ENCODE data around the gene CDK2. TPM values are rescaled to one million over a fixed set of nuclear protein-coding genes. Genes with fewer than 3 reads are reported as not detected.
"Not testable (repeated sequence)": the region's sequence is repeated elsewhere in the genome, so short reads cannot be mapped to it uniquely, and the experiment has no call there.

The CDK2 gene
- total RNA-seq, 2 donors from 2014 or later: 20.9 to 48.9 TPM

- TF ChIP-seq, protein P1, sequence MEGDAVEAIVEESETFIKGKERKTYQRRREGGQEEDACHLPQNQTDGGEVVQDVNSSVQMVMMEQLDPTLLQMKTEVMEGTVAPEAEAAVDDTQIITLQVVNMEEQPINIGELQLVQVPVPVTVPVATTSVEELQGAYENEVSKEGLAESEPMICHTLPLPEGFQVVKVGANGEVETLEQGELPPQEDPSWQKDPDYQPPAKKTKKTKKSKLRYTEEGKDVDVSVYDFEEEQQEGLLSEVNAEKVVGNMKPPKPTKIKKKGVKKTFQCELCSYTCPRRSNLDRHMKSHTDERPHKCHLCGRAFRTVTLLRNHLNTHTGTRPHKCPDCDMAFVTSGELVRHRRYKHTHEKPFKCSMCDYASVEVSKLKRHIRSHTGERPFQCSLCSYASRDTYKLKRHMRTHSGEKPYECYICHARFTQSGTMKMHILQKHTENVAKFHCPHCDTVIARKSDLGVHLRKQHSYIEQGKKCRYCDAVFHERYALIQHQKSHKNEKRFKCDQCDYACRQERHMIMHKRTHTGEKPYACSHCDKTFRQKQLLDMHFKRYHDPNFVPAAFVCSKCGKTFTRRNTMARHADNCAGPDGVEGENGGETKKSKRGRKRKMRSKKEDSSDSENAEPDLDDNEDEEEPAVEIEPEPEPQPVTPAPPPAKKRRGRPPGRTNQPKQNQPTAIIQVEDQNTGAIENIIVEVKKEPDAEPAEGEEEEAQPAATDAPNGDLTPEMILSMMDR (IDR thresholded peaks at IDR 0.05): no peak
- no peaks in the 10 kb centered on the region for H3K9me3 ChIP-seq
- H3K9ac ChIP-seq (ENCODE audit: low read depth in 2 of 2, low read length in 2 of 2): no peak overlapping the region
- intact Hi-C loops (cut with DNase I): no loop called here
- peaks cover 23% of the 10 kb centered on the region for H3K36me3 ChIP-seq
- H3K27me3 ChIP-seq: no peaks in the 10 kb centered on the region
- no peak overlapping the region for H3K27ac ChIP-seq
- H3K4me1 ChIP-seq: no peaks in the 10 kb centered on the region
- no peak for DNase-seq
- H3K4me3 ChIP-seq: no peak overlapping the region
Measured at GRCh38 chr12:55984861-55985260, 18.2 kb downstream of the CDK2 start.

GRCh38 chr12:55985341-55985740 lies 18.7 kb downstream of the CDK2 start:
- Histone ChIP-seq H3K27ac (no peak overlapping the region), H3K4me3 (no peak overlapping the region), H3K27me3 (no peaks in the 10 kb centered on the region), H3K4me1 (no peaks in the 10 kb centered on the region), H3K36me3 (peaks cover 23% of the 10 kb centered on the region), H3K9ac (ENCODE audit: low read depth in 2 of 2, low read length in 2 of 2) (no peak overlapping the region), H3K9me3 (no peaks in the 10 kb centered on the region)
- TF ChIP-seq, protein P1 (IDR thresholded peaks at IDR 0.05): no peak
- intact Hi-C loops (cut with DNase I): no loop called here
- DNase-seq: no peak

DNA sequence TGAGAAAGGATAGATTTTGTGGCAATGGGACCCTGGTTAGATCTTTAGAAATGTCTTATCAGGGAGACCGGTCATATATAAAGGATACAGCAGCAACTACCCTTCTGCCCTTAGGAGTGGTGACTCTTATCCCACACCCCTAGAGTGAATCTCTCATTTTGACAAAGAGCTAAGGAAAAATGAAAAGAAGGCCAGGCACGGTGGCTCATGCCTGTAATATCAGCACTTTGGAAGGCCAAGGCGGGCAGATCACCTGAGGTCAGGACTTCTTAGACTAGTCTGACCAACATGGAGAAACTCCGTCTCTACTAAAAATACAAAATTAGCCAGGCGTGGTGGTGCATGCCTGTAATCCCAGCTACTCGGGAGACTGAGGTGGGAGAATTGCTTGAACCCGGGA lies 19.3 kb downstream of the CDK2 start:
- peaks cover 26% of the 10 kb centered on the region for H3K36me3 ChIP-seq
- H3K9me3 ChIP-seq; H3K27me3 ChIP-seq; H3K9ac ChIP-seq (ENCODE audit: low read depth in 2 of 2, low read length in 2 of 2); DNase-seq; intact Hi-C loops (cut with DNase I); H3K4me1 ChIP-seq; H3K4me3 ChIP-seq; H3K27ac ChIP-seq: not testable (repeated sequence)

GRCh38 chr12:55991110-55991509 lies 24.5 kb downstream of the CDK2 start:
- no peak overlapping the region for H3K4me3 ChIP-seq
- no peak for DNase-seq
- TF ChIP-seq, protein P1 (IDR thresholded peaks at IDR 0.05): no peak
- peaks cover 29% of the 10 kb centered on the region for H3K36me3 ChIP-seq
- no peaks in the 10 kb centered on the region for H3K4me1 ChIP-seq
- no peak overlapping the region for H3K27ac ChIP-seq
- H3K9me3 ChIP-seq: no peaks in the 10 kb centered on the region
- H3K27me3 ChIP-seq: no peaks in the 10 kb centered on the region
- intact Hi-C loops (cut with DNase I): loop anchor here (5.0 kb wide), 1 partner anchor 46 kb away; no protein-coding TSS in a partner anchor
- no peak overlapping the region for H3K9ac ChIP-seq (ENCODE audit: low read depth in 2 of 2, low read length in 2 of 2)

- no peak overlapping the region for H3K27ac ChIP-seq
- no peaks in the 10 kb centered on the region for H3K9me3 ChIP-seq
- TF ChIP-seq, protein P1 (IDR thresholded peaks at IDR 0.05): no peak
- peaks cover 4% of the 10 kb centered on the region for H3K4me1 ChIP-seq
- DNase-seq: no peak
- H3K36me3 ChIP-seq: peaks cover 18% of the 10 kb centered on the region
- H3K27me3 ChIP-seq: no peaks in the 10 kb centered on the region
- no peak overlapping the region for H3K4me3 ChIP-seq
- H3K9ac ChIP-seq (ENCODE audit: low read depth in 2 of 2, low read length in 2 of 2): no peak overlapping the region
- intact Hi-C loops (cut with DNase I): loop anchor here (5.0 kb wide), 1 partner anchor 44 kb away; no protein-coding TSS in a partner anchor
Measured at GRCh38 chr12:55993230-55993853, 26.7 kb downstream of the CDK2 start.

DNA sequence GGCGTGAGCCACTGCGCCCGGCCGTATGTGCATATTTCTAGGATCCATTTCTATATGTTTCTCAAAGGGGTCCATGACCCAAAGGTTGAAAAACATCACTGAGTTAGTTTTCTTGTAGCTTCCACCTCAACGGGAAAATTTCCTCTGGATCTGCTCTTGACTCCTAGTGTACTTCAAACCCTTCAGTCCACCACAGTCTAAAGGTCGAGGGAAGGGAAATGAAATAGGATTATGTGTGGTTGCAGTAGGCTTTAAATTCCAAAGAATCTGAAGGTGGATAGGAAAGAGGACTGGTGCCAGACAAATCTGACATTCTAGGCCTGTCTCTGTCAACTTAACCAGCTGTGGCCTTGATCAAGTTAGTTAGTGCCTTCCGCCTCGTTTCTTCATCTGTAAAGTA lies 28.7 kb downstream of the CDK2 start:
- Histone ChIP-seq H3K27ac (no peak overlapping the region), H3K4me3 (no peak overlapping the region), H3K9ac (ENCODE audit: low read depth in 2 of 2, low read length in 2 of 2) (peak overlapping the region in 1 of 2 donors; percentile 8), H3K27me3 (no peaks in the 10 kb centered on the region), H3K36me3 (peaks cover 18% of the 10 kb centered on the region), H3K4me1 (peaks cover 4% of the 10 kb centered on the region), H3K9me3 (no peaks in the 10 kb centered on the region)
- intact Hi-C loops (cut with DNase I): no loop called here
- DNase-seq: no peak
- TF ChIP-seq, protein P1 (IDR thresholded peaks at IDR 0.05): no peak
